Loucy (cell line): ENCODE data around the gene PAPOLB.

Experiments
- H2AFZ ChIP-seq: fragments of 200-600 bp; sonication (generic); 2 replicates; pipeline ENCODE4 v1.6.0; 2016; ENCODE audit warnings: antibody characterized with exemption, mild to moderate bottlenecking, low read length, moderate library complexity
- H3F3A ChIP-seq: fragments of 200-600 bp; 2 replicates; pipeline ENCODE4 v1.6.0; 2016; ENCODE audit warnings: antibody characterized with exemption, low read depth, mild to moderate bottlenecking
- H3K27me3 ChIP-seq: fragments of 200-600 bp; sonication (generic); 2 replicates; pipeline ENCODE4 v1.6.1; 2014; ENCODE audit warnings: low read length, mild to moderate bottlenecking; ENCODE audit not compliant: insufficient read depth, poor library complexity, severe bottlenecking
- H3K36me3 ChIP-seq: fragments of 200-600 bp; sonication (generic); 2 replicates; pipeline ENCODE4 v1.6.1; 2016; ENCODE audit warnings: low read length; ENCODE audit not compliant: insufficient read depth
- H3K4me1 ChIP-seq: fragments of 200-600 bp; sonication (generic); 2 replicates; pipeline ENCODE4 v1.5.1; 2014; ENCODE audit warnings: low read length, mild to moderate bottlenecking; ENCODE audit not compliant: insufficient read depth, poor library complexity, severe bottlenecking
- H3K4me2 ChIP-seq: fragments of 200-600 bp; sonication (generic); 2 replicates; pipeline ENCODE4 v1.6.0; 2014; ENCODE audit warnings: antibody characterized with exemption, low read length, low read depth, mild to moderate bottlenecking; ENCODE audit not compliant: poor library complexity, severe bottlenecking
- H3K4me3 ChIP-seq: fragments of 200-600 bp; sonication (generic); 2 replicates; pipeline ENCODE4 v1.5.1; 2014; ENCODE audit warnings: low read length, mild to moderate bottlenecking, mixed read lengths; ENCODE audit not compliant: poor library complexity, severe bottlenecking
- H3K79me2 ChIP-seq: fragments of 200-600 bp; sonication (generic); 2 replicates; pipeline ENCODE4 v1.6.1; 2014; ENCODE audit warnings: low read length; ENCODE audit not compliant: insufficient read depth
- H3K9ac ChIP-seq: fragments of 200-600 bp; sonication (generic); 2 replicates; pipeline ENCODE4 v1.6.0; 2014; ENCODE audit warnings: mild to moderate bottlenecking, low read depth, low read length, moderate library complexity; ENCODE audit not compliant: poor library complexity, severe bottlenecking
- H3K9me2 ChIP-seq: fragments of 200-600 bp; sonication (generic); replicated peaks from 2 replicates; pipeline ENCODE4 v1.6.1; 2016; ENCODE audit warnings: low read depth, low read length, mixed read lengths
- H3K9me3 ChIP-seq: fragments of 200-600 bp; sonication (generic); 2 replicates; pipeline ENCODE4 v1.6.1; 2014; ENCODE audit warnings: mild to moderate bottlenecking, antibody characterized with exemption, low read length, low read depth; ENCODE audit not compliant: insufficient read depth
- H4K20me1 ChIP-seq: fragments of 200-600 bp; sonication (generic); 2 replicates; pipeline ENCODE4 v1.6.0; 2014; ENCODE audit warnings: antibody characterized with exemption, low read length, mild to moderate bottlenecking; ENCODE audit not compliant: insufficient read depth, poor library complexity, severe bottlenecking
- CTCF ChIP-seq: fragments of 200-600 bp; sonication (generic); conservative IDR thresholded peaks from 2 replicates; pipeline ENCODE4 v1.5.1; 2014; ENCODE audit warnings: mild to moderate bottlenecking, antibody characterized with exemption, low read length
- EZH2phosphoT487 ChIP-seq: fragments of 200-600 bp; IDR thresholded peaks from 2 replicates; pipeline ENCODE4 v1.6.1; 2018; ENCODE audit warnings: antibody characterized with exemption, mild to moderate bottlenecking, moderate library complexity, borderline replicate concordance

The PAPOLB gene

GRCh38 chr7:4834601-4835397, 27.0 kb downstream of the PAPOLB start:
- no peak overlapping the region for H3K4me2 ChIP-seq
- H3K9ac ChIP-seq, result no peak overlapping the region
- H3K36me3 ChIP-seq, result no peaks in the 10 kb centered on the region
- no peaks in the 10 kb centered on the region for H3F3A ChIP-seq
- H3K9me3 ChIP-seq, result no peaks in the 10 kb centered on the region
- no peaks in the 10 kb centered on the region for H3K4me1 ChIP-seq
- no peak overlapping the region for H3K4me3 ChIP-seq
- H3K9me2 ChIP-seq, result no peaks in the 10 kb centered on the region
- no peak overlapping the region for H2AFZ ChIP-seq
- no peaks in the 10 kb centered on the region for H3K27me3 ChIP-seq
- no peaks in the 10 kb centered on the region for H3K79me2 ChIP-seq
- no peak for TF ChIP-seq CTCF
- H4K20me1 ChIP-seq, result no peaks in the 10 kb centered on the region

- no peaks in the 10 kb centered on the region for H3K9me2 ChIP-seq
- H3K4me3 ChIP-seq, result no peak overlapping the region
- no peaks in the 10 kb centered on the region for H3K79me2 ChIP-seq
- H3K4me1 ChIP-seq, result no peaks in the 10 kb centered on the region
- H4K20me1 ChIP-seq, result no peaks in the 10 kb centered on the region
- H2AFZ ChIP-seq, result no peak overlapping the region
- H3K27me3 ChIP-seq, result no peaks in the 10 kb centered on the region
- H3K9me3 ChIP-seq, result no peaks in the 10 kb centered on the region
- no peak overlapping the region for H3K4me2 ChIP-seq
- no peaks in the 10 kb centered on the region for H3F3A ChIP-seq
- H3K9ac ChIP-seq, result no peak overlapping the region
- no peak for TF ChIP-seq EZH2phosphoT487
- TF ChIP-seq CTCF, result no peak
- no peaks in the 10 kb centered on the region for H3K36me3 ChIP-seq
These were observed 27.9 kb downstream of the PAPOLB start for GRCh38 chr7:4833691-4834600.

- no peak overlapping the region for H2AFZ ChIP-seq
- H3K36me3 ChIP-seq, result no peaks in the 10 kb centered on the region
- H3K4me1 ChIP-seq, result no peaks in the 10 kb centered on the region
- H3K27me3 ChIP-seq, result no peaks in the 10 kb centered on the region
- H3K9me3 ChIP-seq, result no peaks in the 10 kb centered on the region
- H3F3A ChIP-seq, result no peaks in the 10 kb centered on the region
- TF ChIP-seq CTCF (no peak), EZH2phosphoT487 (no peak)
- no peak overlapping the region for H3K4me2 ChIP-seq
- H3K9ac ChIP-seq, result no peak overlapping the region
- no peaks in the 10 kb centered on the region for H3K79me2 ChIP-seq
- no peaks in the 10 kb centered on the region for H4K20me1 ChIP-seq
- H3K4me3 ChIP-seq, result no peak overlapping the region
- no peaks in the 10 kb centered on the region for H3K9me2 ChIP-seq
These were observed 28.7 kb downstream of the PAPOLB start for GRCh38 chr7:4833176-4833575.
